Measurements from ENCODE around the gene FBXL17.

Gene FBXL17

DNA sequence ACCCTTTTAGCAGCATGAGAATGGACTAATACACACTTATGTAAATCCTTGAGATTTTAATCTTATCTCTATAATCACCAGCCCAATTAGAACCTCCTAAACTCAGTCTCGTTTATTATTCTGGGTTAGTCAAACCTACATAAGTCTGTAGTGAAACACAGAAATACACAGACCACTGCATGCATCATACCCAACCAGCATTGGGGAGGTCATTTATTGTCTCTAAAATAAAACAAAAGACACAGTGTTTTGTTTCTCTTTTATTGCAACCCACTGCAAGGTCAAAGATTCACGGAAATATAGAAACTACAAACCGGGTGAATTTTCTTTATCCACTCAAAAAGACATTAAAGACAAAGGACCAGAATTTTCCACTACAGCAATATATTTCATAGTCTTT is 523.1 kb downstream of the FBXL17 start:
- DNase-seq (ENCODE audit: low read depth), result no peak

DNA sequence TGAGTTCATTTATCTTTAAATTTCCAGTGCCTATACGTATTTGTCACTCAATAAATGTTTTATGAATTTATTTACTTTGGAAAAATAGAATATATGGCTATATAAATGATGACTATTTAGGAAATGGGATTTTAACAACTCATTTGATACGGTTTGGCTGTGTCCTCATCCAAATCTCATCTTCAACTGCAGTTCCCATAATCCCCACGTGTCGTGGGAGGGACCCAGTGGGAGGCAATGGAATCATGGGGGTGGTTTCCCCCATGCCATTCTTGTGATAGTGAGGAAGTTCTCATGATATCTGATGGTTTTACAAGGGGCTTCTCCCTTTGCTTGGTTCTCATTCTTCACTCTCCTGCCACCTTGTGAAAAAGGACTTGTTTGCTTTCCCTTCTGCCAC is 523.6 kb downstream of the FBXL17 start:
- no peak for DNase-seq (ENCODE audit: low read depth)

DNA sequence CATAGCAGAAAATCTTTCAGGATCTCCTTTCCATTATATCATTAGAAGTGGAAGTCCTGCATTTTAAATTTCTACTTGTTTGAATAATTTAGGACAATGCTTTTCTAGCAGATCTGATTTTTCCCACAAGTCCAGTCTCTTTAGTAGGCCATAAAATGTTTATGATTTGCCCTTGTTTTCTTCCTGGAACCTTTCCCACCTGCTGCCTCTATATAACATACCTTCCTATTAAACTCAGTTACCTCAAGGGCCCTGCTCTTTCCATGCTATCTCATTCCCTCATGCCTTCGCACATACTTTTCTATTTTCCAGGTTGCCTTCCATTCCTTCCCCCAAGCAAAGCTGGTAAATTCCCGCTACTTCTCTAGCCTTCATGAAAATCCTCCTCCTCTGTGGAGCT is 524.1 kb downstream of the FBXL17 start:
- DNase-seq (ENCODE audit: low read depth), result no peak

DNA sequence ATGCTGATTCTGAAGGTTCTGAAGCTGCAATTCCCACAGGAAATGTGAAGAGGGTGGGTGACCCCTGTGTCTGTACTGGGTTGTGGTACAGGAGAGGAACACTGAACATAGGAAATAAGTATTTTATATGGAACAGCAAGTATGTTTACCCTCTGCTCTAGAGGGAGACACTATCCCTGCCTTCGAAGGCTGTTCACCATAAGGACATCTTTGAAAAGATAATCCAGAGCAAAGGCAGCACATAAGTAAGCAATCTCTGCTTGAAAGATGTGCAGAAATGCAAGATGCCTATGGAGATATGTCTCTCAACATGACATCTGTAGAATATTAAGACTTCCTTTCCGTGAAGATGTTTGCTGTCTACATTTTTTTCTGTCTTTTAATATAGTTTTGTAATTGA is 526.7 kb downstream of the FBXL17 start:
- DNase-seq (ENCODE audit: low read depth), result no peak

DNA sequence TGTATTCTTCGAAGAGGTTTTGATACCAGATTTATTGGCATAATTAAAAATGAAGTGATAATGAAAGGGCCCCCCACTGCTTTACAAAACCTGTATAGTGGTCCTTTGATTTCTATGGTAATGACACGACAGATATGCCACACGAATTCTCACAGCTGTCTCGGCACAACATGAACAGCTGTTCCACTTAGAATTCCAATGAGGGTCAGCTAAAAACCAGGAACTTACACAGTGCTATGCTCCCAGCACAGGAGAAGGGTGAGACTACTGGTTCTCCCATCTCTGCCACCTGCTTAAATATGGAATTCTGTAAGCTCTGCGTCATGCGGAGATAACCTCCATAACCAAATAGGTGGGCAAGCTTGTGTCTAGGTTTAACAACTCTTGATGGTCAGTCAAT is 528.2 kb downstream of the FBXL17 start:
- DNase-seq (ENCODE audit: low read depth), result no peak

DNA sequence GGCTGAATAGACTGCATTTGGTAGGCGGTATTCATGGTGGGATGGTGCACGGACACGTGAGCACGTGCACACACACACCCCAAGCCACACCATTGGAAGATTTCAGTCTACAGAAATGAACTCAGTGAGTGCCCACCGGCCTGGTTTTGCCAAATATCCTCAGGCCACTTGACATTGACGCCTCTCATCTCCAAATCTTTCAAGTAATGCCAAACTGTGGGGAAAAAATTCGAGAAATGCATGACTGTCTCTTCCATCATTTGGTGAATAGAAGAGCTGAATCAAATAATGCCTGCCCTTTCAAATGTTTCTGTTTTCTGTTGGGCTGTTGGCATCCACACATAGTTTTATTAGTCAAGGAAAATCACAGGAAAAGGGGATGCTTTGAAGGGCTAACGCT is 528.9 kb downstream of the FBXL17 start:
- DNase-seq (ENCODE audit: low read depth), result no peak

DNA sequence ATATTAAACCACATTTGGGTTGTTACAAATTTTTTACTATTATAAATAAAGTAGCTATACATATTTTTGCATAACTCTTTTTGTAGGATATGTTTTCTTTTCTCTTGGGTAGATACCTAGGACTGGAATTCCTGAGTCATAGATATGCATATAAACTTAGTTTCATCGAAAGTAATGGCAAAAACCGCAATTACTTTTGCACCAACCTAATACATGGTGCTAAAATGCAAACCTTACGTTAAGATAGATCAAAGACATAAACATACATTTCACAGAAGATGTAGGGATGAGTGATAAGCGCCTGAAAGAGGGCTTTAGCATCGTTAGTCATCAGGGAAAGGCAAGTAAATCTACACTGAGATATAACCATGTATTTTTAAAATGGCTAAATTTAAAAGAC is 532.8 kb downstream of the FBXL17 start:
- DNase-seq (ENCODE audit: low read depth), result no peak

DNA sequence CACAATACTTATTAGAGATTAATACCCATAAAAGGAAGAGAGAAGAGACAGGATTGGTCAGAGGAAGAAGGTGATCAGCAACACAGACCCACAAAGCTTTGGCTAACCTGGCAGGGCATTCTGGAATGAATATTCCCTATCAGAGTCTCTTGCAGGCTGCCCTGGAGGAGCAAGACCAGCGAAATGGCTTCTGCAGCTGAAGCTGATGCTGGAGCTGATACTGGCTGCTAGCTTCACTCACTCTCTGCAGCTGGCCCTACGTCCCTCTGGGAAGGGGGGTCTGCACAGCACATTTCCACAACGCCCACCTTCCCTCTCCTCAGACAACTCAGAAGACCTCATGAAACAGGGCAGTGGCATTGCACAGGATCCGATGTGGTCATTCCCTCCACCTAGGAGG is 541.3 kb downstream of the FBXL17 start:
- DNase-seq (ENCODE audit: low read depth), result no peak

DNA sequence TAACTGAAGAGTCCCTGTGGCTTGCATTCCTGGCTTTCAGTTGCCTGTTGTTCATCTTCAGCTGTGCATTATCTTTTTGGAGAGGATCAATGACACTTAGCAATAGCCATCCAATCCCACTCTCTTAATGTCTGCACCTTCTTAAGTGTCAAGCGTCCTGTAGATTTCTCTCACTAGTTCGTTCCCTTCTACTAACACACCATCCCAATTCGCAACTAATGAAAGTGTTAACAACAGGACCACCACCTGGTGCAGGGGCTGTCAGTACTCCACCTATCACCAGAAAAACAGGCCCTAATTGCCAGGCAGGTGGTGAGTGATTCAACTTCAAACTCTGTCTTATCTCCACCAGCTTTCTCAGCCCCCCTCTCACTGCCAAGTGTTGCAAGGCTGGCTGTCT is 541.7 kb downstream of the FBXL17 start:
- DNase-seq (ENCODE audit: low read depth), result no peak

DNA sequence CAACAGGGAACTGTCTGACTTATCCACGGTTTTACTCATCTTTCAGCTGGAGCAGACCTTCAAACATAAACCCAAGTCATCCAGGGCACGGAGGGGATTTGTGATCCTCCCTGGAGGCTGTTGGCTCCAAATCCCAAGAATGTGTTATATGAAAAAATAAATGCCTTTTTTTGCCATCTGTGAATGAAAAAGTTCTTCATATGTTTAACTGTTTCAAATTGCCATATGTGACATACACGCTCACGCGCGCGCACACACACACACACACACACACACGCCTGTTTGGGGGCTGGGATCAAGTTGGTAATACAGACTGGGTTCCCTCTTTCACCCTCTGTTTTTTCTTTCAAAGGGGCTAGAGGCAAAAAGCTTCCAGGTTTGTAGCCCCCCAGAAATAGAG is 546.8 kb downstream of the FBXL17 start:
- DNase-seq (ENCODE audit: low read depth), result no peak

DNA sequence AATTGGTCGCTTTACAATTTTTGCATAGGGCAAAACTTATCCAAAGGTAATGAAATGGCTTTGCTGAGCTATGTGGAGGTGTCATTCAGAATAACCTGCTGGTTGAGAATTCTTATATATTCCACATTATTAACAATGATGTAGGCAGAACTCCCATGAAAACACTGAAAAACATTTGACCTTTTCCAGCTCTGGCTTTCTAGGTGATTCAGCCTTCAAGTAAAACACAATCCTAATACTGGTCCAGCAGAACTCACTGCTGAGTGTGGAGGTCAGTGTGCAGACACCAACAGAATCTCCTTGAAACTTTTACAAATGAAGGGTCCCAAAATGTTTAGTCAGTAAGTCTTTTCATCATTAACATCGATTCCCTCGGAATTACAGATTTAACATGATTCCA is 549.2 kb downstream of the FBXL17 start:
- no peak for DNase-seq (ENCODE audit: low read depth)

DNA sequence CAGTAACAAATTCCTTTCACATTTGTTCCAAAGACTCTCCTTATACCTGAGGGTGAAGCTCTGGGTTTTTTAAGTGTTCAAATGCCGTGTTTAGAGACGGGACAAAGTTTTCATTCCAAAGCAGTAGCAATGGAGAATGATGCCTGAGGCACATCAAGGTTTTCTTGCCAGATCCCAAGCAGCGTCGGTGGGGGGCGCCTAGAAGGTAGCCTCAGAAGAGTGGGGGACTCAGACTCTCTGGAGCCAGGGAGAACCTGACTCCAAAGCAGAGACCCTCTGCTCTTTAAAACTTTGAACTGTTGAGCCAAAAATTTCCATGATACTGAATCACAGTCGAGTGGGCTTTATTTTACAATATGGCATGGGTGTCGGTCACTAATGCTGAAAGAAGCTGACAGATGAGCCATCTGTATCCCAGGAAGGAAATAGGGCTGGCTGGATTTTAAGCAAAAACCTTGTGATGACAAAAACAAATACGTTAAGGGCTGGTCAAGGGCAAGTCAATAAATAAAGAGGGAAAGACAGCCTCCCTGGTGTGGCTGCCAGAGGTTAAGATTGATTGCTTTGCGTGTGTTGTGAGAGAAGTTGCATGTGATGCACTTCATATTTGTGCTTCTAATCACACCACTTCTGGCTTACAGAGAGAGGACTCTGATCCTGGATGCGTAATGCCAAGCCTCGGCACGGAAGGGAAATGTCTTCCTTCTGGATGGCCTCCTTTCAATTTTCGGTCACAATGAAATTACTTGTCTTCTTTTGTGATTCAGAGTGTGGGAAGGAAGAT is 550.1 kb downstream of the FBXL17 start:
- peak; percentile 97 for DNase-seq (ENCODE audit: low read depth)

DNA sequence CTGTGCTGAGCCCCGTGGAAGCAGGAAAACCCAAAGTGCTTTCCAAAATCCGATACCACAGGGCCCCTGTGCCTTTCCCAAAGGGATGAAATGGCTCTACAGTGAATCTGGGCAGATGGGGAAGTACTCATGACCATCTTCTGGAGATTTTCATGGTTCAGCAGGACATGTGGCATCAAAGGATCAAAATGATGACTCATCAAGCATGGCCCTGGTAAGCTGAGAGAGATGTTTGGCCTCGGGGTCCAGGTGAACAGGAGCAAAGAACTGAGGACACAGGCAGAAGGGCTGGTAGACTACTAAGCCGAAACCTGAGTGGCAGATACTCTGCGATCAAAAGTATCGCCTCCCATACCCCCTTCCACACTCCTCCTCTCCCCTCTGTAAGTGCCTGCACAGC is 551.1 kb downstream of the FBXL17 start:
- no peak for DNase-seq (ENCODE audit: low read depth)

DNA sequence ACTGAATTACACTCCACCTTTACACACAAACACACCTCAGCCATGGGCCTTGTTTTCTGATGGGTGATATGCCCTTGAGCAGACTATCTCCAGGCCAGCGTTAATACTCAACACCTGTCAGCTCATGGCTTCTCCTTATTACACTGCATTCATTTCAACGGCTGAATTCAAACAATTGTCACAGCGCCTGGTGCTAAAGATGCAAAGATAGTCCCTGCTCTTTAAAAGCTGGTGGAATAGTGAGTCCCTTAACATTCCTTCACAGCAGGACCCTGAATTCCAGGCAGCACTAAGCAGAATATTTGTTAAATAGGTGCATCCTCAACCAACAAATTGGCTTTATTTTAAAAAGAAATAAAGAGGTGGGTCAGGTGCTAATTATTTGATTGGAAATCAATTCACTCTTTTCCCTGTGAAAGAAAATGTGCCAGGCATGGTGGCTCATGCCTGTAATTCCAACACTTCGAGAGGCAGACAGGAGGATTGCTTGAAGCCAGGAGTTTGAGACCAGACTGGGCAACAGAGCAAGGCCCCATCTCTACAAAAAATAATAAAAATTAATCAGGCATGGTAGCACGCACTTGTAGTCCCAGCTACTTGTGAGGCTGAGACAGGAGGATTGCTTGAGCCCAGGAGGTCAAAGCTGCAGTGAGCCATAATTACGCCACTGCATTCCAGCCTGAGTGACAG is 555.4 kb downstream of the FBXL17 start:
- DNase-seq (ENCODE audit: low read depth), result no peak

DNA sequence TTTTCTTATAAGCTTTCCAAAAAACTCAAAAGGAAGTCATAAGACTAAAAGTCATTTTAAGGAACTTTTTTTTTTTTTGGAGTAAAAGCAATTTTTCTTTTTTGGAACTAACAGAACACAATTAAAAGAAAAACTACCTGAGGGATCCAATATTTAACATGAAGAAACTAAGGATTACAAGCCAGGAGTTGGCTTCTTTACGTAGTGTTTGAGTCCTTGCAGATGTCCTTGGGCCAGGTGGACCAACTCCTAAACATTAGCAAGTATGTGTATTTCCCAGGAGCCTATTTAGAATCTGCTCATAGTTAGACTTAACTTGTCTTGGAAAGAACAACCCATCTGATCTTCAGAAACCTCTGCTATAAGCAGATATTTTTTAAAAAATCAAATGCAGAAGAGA is 557.1 kb downstream of the FBXL17 start:
- DNase-seq (ENCODE audit: low read depth), result no peak

DNA sequence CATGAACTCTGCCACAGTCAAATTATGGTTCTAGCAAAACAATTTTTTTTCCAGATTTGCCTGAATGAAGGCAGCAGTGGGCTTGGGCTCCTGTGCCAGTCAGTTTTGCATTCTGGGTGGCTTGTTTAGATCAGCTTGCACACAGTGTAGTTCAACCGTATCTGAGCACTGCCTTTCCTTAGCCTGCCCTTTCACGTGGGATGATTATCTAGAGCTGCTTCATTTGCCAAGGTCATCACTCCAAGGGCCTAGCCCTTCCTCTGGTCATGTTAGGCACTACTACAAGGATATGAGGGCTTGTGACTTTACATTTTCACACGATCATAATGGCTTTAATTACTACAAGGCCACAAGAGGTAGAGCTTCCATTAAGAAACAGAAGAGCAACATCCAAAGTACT is 560.6 kb downstream of the FBXL17 start:
- DNase-seq (ENCODE audit: low read depth), result no peak

DNA sequence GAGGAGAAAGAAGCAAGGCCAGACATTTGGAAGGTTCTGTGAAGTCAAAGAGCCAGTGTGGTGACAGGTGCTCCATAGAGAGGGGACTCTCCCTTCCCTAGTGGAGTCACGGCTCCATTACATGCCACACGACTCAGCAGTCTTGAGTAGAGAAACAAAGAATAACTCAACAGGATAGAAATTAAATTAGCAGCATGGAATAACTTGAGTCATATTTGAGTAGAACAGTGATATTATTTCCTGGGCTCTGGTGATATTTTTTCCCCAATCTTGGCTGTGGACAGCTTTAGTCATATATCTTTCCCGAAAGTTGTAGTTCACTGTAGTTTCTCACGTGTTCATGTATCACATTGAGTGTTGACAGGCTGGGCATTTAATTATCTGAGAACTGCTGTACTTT is 561.5 kb downstream of the FBXL17 start:
- no peak for DNase-seq (ENCODE audit: low read depth)

DNA sequence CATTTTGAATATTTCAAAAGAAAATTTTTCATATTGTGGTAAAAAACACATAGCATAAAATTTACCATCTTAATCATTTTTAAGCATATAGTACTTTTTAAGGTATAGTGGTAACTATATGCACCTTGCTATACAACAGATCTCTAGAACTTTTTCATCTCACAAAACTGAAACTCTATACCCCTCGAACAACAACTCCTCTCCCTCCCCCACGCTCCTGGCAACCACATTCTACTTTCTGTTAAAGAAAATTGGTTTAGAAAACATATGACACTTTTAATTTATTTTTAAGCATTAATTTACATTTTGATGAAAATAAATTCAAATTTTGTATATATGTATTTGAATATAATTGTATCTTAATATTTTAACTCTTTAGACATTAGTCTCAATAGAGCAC is 563.9 kb downstream of the FBXL17 start:
- no peak for DNase-seq (ENCODE audit: low read depth)

DNA sequence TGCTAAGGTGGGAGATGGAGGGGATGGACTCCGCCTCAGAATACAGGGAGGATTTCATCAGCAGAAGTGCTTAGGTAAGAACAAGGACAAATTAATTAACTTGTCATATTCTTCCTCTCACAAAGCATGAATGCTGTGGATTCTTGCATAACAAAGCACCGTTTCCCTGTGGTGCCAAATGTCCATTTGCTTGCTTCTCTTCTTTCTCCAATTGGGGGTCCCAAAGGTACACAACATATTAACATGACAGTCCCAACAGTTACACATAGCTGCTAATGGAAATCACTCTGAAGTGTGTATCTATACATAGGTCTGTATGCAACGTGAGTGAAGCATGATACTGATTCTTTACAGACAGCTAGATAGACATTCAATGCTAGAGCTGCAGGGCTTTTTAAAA is 564.5 kb downstream of the FBXL17 start:
- DNase-seq (ENCODE audit: low read depth), result no peak

DNA sequence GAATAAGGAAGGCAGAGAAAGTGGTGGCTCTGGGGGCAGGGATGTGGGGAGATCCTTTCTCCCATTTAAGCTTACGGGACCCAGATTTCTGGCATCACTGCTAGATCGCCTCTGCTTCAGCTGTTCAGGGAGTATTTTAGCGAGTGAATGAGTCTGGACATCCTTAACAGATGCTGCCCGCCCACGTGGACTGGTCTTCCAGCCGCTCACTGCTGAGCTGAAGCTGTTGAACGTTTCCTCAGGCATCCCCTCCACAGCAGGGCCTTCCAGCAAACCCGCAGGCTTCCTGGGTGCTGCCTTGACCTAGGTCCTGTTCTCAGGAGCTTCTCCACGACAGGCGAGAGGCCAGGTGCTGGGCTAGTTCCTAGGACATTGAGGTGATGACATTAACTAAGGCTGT is 566.8 kb downstream of the FBXL17 start:
- no peak for DNase-seq (ENCODE audit: low read depth)

DNA sequence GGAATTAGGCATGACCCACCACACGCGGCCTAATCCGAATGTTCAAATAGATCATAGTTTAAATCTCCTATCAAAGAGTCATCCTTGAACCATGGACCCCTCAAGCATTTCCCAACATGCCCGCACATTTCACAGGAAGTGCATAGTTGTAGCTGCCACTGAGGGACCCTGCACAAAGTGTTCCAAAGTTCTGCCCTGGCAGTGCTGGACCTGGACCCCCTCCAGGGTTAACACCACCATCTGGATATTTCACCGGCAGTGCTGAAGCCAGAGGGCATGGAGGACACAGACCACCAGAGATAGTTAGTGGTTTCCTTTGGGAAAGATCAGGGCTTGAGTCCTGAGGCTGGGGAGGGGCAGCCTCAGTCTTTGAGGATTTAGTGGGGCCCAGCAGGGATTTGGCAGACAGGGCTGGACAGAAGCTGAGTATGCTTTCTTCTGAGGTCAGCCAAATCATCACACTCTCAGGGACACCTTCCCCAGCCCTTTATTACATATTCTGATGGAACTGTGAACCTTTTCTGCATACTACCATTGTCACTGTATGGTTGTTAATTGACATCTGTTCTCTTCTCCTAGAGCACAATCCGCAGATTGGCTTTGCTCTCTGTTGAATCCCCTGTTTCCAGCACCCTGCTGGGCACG is 567.6 kb downstream of the FBXL17 start:
- no peak for DNase-seq (ENCODE audit: low read depth)

DNA sequence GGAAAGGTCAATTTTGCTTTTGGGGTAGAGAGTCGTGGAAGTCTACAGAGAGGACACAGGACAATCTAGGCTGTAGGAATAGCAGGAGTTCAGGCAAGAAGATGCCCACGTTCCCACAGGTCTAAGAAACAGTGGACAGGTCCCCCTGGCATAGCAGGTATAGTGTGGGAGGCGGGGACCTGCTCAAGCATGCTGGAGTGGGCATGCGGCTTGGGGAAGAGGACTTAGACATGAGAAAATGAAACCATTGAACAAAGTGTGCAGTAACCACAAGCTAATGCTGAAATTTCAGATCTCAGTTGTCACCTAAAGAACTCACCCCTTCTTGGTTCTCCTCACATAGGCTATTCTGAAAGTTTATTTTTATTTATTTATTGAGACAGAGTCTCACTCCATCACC is 568.3 kb downstream of the FBXL17 start:
- DNase-seq (ENCODE audit: low read depth), result no peak

DNA sequence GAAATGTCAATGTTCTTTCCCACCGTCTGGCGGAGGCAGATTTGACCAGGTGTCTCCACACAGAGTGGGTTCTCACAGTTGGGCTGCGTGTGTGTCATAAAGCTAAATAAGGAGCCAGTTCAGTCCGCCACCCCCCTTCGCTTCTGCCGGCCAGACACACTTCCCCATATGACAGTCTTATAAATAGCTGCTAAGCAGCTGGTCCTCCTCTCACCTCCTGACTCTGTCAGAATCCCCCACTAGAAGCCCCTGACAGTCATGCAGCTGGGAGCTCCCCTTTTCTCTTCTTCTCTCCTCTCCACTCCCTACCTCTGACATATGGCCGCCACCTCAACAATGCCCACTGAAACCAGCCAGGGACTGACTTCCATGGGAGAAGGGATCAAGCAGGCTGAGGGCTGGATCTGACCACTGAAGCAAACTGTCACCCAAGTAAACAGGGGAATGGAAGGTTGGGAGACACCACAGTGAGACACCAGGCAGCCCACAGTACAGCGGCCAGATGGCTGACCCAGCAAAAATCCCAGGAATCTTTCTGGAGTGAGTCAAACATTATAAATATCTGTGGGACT is 569.2 kb downstream of the FBXL17 start:
- DNase-seq (ENCODE audit: low read depth), result peak; percentile 45

Data from GM04503 (cell line).